ENCODE measurements around the gene NPDC1.

- TF ChIP-seq CTCF (IDR thresholded peaks at IDR 0.05) (peak; percentile 71 to 93 (median 84)), POLR2A (IDR thresholded peaks at IDR 0.05) (no peak)
Observed at GRCh38 chr9:137029058-137029936, 16.7 kb downstream of the NPDC1 start.

All from body of pancreas (tissue), 4 donors.